HFFc6 (cell line): ENCODE data around the gene SIL1. TPM values are rescaled to one million over a fixed set of nuclear protein-coding genes. Genes with fewer than 3 reads are reported as not detected.

ENCODE experiments used
- DNase-seq: peaks from one replicate; pipeline ENCODE4 v3.0.0-alpha.2; 2018
- H3K27ac Mint-ChIP-seq: 2 replicates; pipeline ENCODE4 v1.8.0; 2020; ENCODE audit warnings: mild to moderate bottlenecking, mixed read lengths
- H3K27me3 Mint-ChIP-seq: 2 replicates; pipeline ENCODE4 v1.8.0; 2021; ENCODE audit warnings: mild to moderate bottlenecking, moderate library complexity, mixed read lengths; ENCODE audit not compliant: insufficient read depth
- H3K36me3 Mint-ChIP-seq: 2 replicates; pipeline ENCODE4 v1.8.0; 2021; ENCODE audit warnings: low read depth, mixed read lengths
- H3K4me1 Mint-ChIP-seq: 2 replicates; pipeline ENCODE4 v1.8.0; 2020; ENCODE audit warnings: low read depth, mixed read lengths
- H3K4me3 Mint-ChIP-seq: 2 replicates; pipeline ENCODE4 v1.8.0; 2020; ENCODE audit warnings: mild to moderate bottlenecking, moderate library complexity, mixed read lengths
- H3K9me3 Mint-ChIP-seq: 2 replicates; pipeline ENCODE4 v1.8.0; 2020; ENCODE audit warnings: mild to moderate bottlenecking, mixed read lengths
- total RNA-seq, 6 experiments: library from RNA; stranded (reverse); fragmentation: NEBNext Ultra II Directional; extraction: Animal tissue kit (Norgen Biotek cat#: 25700); gene quantifications; 2 replicates in 1 of 6; 3 replicates in 5 of 6; pipeline ENCODE4 v1.2.3, GENCODE V29; 2021
- TF ChIP-seq, protein P1 (sequence below): fragments of 200-600 bp; sonication (generic); IDR thresholded peaks from 2 replicates; pipeline ENCODE4 v1.5.0; 2021; ENCODE audit warnings: antibody characterized with exemption, mild to moderate bottlenecking

Gene SIL1
- total RNA-seq, 6 experiments from 2014 or later: 64.7 to 84.7 (median 78.7) TPM

DNA sequence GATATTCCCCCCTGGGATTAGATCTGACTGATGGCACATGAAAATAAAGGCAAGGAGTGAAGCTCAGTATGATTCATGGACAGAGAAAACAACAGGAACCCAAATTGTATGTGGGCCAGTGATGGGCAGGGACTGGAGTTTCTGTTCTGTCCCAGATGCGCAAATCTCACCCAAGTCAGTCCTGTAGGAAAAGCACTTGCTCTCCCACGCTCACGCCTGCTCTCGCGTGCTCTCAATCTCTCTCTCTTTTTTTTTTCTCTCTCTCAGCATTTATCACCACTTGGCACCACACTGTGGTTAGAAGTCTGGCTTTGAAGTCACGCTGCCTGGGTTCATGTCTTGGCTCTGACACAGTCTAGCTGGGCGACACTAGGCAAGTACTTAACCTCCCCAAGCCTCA is 216.6 kb downstream of the SIL1 start:
- no peaks in the 10 kb centered on the region; the same call in 1 of the 2 replicates for H3K36me3 Mint-ChIP-seq
- H3K4me1 Mint-ChIP-seq: peaks cover 67% of the 10 kb centered on the region
- H3K4me3 Mint-ChIP-seq: no peak overlapping the region; the same call in 1 of the 2 replicates
- no peaks in the 10 kb centered on the region for H3K9me3 Mint-ChIP-seq
- peak; percentile 12 for DNase-seq
- H3K27me3 Mint-ChIP-seq: no peaks in the 10 kb centered on the region; the same call in 1 of the 2 replicates
- peak overlapping the region; percentile 76 for H3K27ac Mint-ChIP-seq
- TF ChIP-seq, protein P1, sequence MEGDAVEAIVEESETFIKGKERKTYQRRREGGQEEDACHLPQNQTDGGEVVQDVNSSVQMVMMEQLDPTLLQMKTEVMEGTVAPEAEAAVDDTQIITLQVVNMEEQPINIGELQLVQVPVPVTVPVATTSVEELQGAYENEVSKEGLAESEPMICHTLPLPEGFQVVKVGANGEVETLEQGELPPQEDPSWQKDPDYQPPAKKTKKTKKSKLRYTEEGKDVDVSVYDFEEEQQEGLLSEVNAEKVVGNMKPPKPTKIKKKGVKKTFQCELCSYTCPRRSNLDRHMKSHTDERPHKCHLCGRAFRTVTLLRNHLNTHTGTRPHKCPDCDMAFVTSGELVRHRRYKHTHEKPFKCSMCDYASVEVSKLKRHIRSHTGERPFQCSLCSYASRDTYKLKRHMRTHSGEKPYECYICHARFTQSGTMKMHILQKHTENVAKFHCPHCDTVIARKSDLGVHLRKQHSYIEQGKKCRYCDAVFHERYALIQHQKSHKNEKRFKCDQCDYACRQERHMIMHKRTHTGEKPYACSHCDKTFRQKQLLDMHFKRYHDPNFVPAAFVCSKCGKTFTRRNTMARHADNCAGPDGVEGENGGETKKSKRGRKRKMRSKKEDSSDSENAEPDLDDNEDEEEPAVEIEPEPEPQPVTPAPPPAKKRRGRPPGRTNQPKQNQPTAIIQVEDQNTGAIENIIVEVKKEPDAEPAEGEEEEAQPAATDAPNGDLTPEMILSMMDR: no peak

DNA sequence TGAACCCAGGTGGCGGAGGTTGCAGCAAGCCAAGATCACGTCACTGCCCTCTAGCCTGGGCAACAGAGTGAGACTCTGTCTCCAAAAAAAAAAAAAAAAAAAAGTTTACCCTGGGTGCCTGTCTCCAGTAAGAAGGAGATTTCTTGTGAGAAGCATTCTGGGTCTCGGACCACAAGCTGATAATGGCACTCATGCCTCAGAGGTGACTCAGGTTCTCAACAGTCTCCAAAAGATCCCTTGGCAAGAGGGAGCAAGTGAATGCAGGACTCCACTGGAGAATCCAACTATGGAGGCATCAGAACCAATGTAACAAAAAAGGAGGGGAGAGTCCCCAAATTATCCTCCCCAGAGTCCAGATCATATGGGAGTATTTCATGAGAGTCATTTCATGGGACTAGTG is 217.0 kb downstream of the SIL1 start:
- Mint-ChIP-seq H3K4me1 (peaks cover 64% of the 10 kb centered on the region), H3K27ac (peak overlapping the region; percentile 76), H3K9me3 (no peaks in the 10 kb centered on the region), H3K36me3 (no peaks in the 10 kb centered on the region; the same call in 1 of the 2 replicates), H3K27me3 (no peaks in the 10 kb centered on the region; the same call in 1 of the 2 replicates), H3K4me3 (no peak overlapping the region; the same call in 1 of the 2 replicates)
- TF ChIP-seq, protein P1: no peak
- peak; percentile 60 for DNase-seq

DNA sequence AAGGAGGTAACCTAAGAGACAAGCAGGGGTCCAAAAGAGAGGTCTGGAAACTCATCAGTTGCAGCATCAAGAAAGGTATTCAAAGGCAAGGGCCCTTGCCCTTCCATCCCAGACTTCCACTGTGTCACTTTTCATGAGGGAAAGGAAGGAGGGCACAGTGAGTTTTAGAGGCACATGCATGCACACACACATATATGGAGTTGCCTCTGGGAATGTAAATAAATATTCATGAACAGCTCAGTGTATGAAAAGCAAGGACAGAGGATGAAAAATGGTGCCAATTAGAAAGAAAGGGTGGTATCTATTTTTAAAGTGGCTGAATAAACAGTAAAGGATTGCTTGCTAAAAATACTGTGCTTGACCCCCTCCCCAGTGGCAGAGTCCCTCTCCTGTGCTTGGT is 217.7 kb downstream of the SIL1 start:
- H3K27me3 Mint-ChIP-seq: no peaks in the 10 kb centered on the region; the same call in 1 of the 2 replicates
- peaks cover 64% of the 10 kb centered on the region for H3K4me1 Mint-ChIP-seq
- no peaks in the 10 kb centered on the region for H3K9me3 Mint-ChIP-seq
- no peaks in the 10 kb centered on the region; the same call in 1 of the 2 replicates for H3K36me3 Mint-ChIP-seq
- no peak overlapping the region; the same call in 1 of the 2 replicates for H3K27ac Mint-ChIP-seq
- TF ChIP-seq, protein P1: no peak
- H3K4me3 Mint-ChIP-seq: no peak overlapping the region
- no peak for DNase-seq

DNA sequence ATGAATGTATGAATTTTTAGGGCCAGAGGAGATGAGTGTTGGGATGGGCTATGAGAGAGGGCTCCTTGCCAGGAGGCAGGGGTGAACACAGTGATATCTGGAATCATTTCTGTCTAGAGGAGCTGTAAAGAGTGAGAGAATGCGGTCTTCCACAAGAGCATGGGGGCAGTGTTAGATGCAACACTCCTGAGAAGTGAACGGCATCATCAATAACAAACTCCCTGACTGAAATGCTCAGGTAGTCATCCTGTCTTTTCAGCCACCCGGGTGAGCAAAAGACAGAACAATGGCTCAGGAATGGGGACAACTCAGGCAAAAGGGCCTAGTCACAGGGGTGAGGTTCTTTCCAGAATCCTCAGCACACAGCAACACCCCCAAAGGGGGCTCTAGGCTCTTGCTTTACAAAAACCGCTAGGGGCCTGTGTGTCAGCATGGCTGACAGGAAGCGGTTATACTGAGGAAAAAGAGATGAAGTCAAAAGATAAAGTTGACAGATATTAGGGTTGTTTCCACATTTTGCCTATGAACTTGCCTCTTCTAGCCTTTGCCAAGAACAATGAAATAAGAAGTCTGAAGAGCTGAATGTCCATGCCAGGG is 218.4 kb downstream of the SIL1 start:
- no peak for DNase-seq
- peaks cover 64% of the 10 kb centered on the region for H3K4me1 Mint-ChIP-seq
- H3K27me3 Mint-ChIP-seq: no peaks in the 10 kb centered on the region; the same call in 1 of the 2 replicates
- TF ChIP-seq, protein P1: no peak
- H3K4me3 Mint-ChIP-seq: no peak overlapping the region
- H3K36me3 Mint-ChIP-seq: no peaks in the 10 kb centered on the region; the same call in 1 of the 2 replicates
- no peaks in the 10 kb centered on the region for H3K9me3 Mint-ChIP-seq
- H3K27ac Mint-ChIP-seq: no peak overlapping the region

DNA sequence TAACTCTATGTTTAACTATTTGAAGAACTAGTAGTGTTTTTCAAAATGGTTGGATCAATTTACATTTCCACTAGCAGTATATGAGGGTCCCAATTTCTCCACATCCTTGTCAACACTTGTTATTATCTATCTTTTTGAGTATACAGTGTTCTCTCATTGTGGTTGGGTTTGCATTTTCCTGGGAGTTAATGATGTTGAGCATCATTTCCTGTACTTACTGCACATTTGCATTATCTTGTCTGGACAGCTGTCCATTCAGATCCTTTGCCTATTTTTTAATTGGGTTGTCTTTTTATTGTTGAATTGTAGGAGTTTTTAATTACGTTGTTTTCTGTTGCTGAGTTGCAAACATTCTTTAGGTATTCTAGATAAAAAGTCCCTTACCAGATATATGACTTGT is 219.6 kb downstream of the SIL1 start:
- TF ChIP-seq, protein P1: no peak
- peak overlapping the region; percentile 16; the same call in 1 of the 2 replicates for H3K27ac Mint-ChIP-seq
- no peaks in the 10 kb centered on the region; the same call in 1 of the 2 replicates for H3K36me3 Mint-ChIP-seq
- H3K4me1 Mint-ChIP-seq: peaks cover 74% of the 10 kb centered on the region
- no peaks in the 10 kb centered on the region; the same call in 1 of the 2 replicates for H3K27me3 Mint-ChIP-seq
- no peaks in the 10 kb centered on the region for H3K9me3 Mint-ChIP-seq
- H3K4me3 Mint-ChIP-seq: peak overlapping the region; percentile 9; the same call in 1 of the 2 replicates
- DNase-seq: no peak
